B cell (primary cell): Measurements from ENCODE around the gene RPIA.

Source experiments
- CTCF ChIP-seq: fragments of 200-600 bp; IDR thresholded peaks from one replicate; pipeline ENCODE4 v1.8.0; 2022; ENCODE audit warnings: antibody characterized with exemption, mild to moderate bottlenecking
- EZH2 ChIP-seq: IDR thresholded peaks from 2 replicates; pipeline ENCODE4 v1.6.1; 2012; ENCODE audit warnings: borderline replicate concordance, low read depth, mild to moderate bottlenecking, moderate library complexity, low read length; ENCODE audit not compliant: insufficient read depth, poor library complexity, severe bottlenecking

GRCh38 chr2:88764850-88765153 lies 73.3 kb downstream of the RPIA start:
- TF ChIP-seq CTCF (no peak), EZH2 (no peak)
